Activated CD4-positive, alpha-beta T cell treated with anti-CD3 and anti-CD28 coated beads, Interleukin-2, Interleukin-4, amounts not matched to agents 100 ng/mL and 50 ng/mL, durations not matched to agents 16 hours and 8 hours (primary cell): Measurements from ENCODE around the gene ZG16B.

Source experiments
- DNase-seq: peaks from one replicate; pipeline ENCODE4 v3.0.0-alpha.2; 2020; ENCODE audit warnings: low spot score

Gene ZG16B

GRCh38 chr16:2829501-2830354 is at the start of gene ZG16B:
ZG16B (plus strand) TSS chr16:2830303; CDS start chr16:2830442, 139 bp downstream.
- DNase-seq: no peak

- DNase-seq: no peak
Observed at GRCh38 chr16:2782583-2783351, 47.3 kb upstream of the ZG16B start.

- DNase-seq: no peak
Observed at GRCh38 chr16:2783581-2784357, 46.3 kb upstream of the ZG16B start.

- DNase-seq: no peak
Observed at GRCh38 chr16:2784358-2785100, 45.6 kb upstream of the ZG16B start.

- no peak for DNase-seq
Observed at GRCh38 chr16:2785101-2785991, 44.8 kb upstream of the ZG16B start.

GRCh38 chr16:2786061-2786825 is 43.9 kb upstream of the ZG16B start:
- DNase-seq: no peak

- no peak for DNase-seq
Observed at GRCh38 chr16:2786826-2787151, 43.3 kb upstream of the ZG16B start.

GRCh38 chr16:2787406-2787805 is 42.7 kb upstream of the ZG16B start, which contains the start of gene PRSS33:
PRSS33 (minus strand) TSS chr16:2787560; CDS start chr16:2786547, 1,013 bp downstream.
- no peak for DNase-seq

- DNase-seq: no peak
Observed at GRCh38 chr16:2787961-2788360, 42.1 kb upstream of the ZG16B start.

- no peak for DNase-seq
Observed at GRCh38 chr16:2790631-2791030, 39.5 kb upstream of the ZG16B start.

- no peak for DNase-seq
Observed at GRCh38 chr16:2791174-2791573, 38.9 kb upstream of the ZG16B start.

GRCh38 chr16:2792940-2793339 is 37.2 kb upstream of the ZG16B start:
- DNase-seq: no peak

- DNase-seq: no peak
Observed at GRCh38 chr16:2795395-2796143, 34.5 kb upstream of the ZG16B start.

GRCh38 chr16:2798723-2799204 is 31.3 kb upstream of the ZG16B start:
- DNase-seq: no peak

- no peak for DNase-seq
Observed at GRCh38 chr16:2799205-2799858, 30.8 kb upstream of the ZG16B start.

- DNase-seq: no peak
Observed at GRCh38 chr16:2799859-2800226, 30.3 kb upstream of the ZG16B start.

- no peak for DNase-seq
Observed at GRCh38 chr16:2803545-2804195, 26.4 kb upstream of the ZG16B start.

GRCh38 chr16:2804728-2805127 is 25.4 kb upstream of the ZG16B start:
- no peak for DNase-seq
